MCF 10A (cell line): ENCODE results near the gene ZNF530. TPM values are rescaled to one million over a fixed set of nuclear protein-coding genes. Genes with fewer than 3 reads are reported as not detected.
A peak's percentile ranks its signal among the peaks of the same experiment; 100 is the strongest.

ENCODE experiments used
- BruUV-seq: library from RNA; stranded (reverse); fragments of 400-500 nt; replicated peaks from 2 replicates; lab custom pipeline; 2021; lab: Mats Ljungman, UMichigan
- CTCF ChIA-PET: fragments of 300-600 bp; sonication (Branson Sonifier 250); formaldehyde crosslinking; extraction: SDS; loops from one replicate; lab custom pipeline; 2021; ENCODE audit warnings: antibody characterized with exemption, inconsistent platforms; lab: Yijun Ruan, JAX
- POLR2A ChIA-PET: fragments of 300-600, 350-650 bp; sonication (Branson Sonifier 250); formaldehyde crosslinking; extraction: SDS; loops from one replicate; lab custom pipeline; 2020; ENCODE audit warnings: antibody characterized with exemption, inconsistent platforms; lab: Yijun Ruan, JAX
- DNase-seq: peaks from one replicate; pipeline ENCODE4 v3.0.0-alpha.2; 2018; ENCODE audit not compliant: unreplicated experiment
- H3K27ac Mint-ChIP-seq: one replicate; pipeline ENCODE4 v1.8.0; 2022; ENCODE audit warnings: mild to moderate bottlenecking, low read depth, mixed read lengths; ENCODE audit not compliant: unreplicated experiment
- H3K27me3 Mint-ChIP-seq: one replicate; pipeline ENCODE4 v1.8.0; 2022; ENCODE audit warnings: mixed read lengths; ENCODE audit not compliant: insufficient read depth, unreplicated experiment
- H3K36me3 Mint-ChIP-seq: one replicate; pipeline ENCODE4 v1.8.0; 2022; ENCODE audit warnings: mild to moderate bottlenecking, moderate library complexity, mixed read lengths; ENCODE audit not compliant: insufficient read depth, unreplicated experiment
- H3K4me1 Mint-ChIP-seq: one replicate; pipeline ENCODE4 v1.8.0; 2022; ENCODE audit warnings: mixed read lengths; ENCODE audit not compliant: insufficient read depth, unreplicated experiment
- H3K4me3 Mint-ChIP-seq: one replicate; pipeline ENCODE4 v1.8.0; 2022; ENCODE audit warnings: mild to moderate bottlenecking, moderate library complexity, mixed read lengths; ENCODE audit not compliant: unreplicated experiment
- H3K9me3 Mint-ChIP-seq: one replicate; pipeline ENCODE4 v1.8.0; 2022; ENCODE audit warnings: mixed read lengths; ENCODE audit not compliant: unreplicated experiment
- intact Hi-C: fragments of 100-400 bp; cut with micrococcal nuclease; formaldehyde crosslinking; loops from 2 replicates; pipeline ENCODE4 v1.14.1; 2022
- total RNA-seq: library from RNA; stranded (reverse); gene quantifications from 2 replicates; pipeline ENCODE4 v1.2.3, GENCODE V29; 2022
- TF ChIP-seq, protein P1 (sequence below): fragments of 200-600 bp; IDR thresholded peaks from one replicate; pipeline ENCODE4 v1.8.0; 2022; ENCODE audit warnings: antibody characterized with exemption, mild to moderate bottlenecking; ENCODE audit not compliant: unreplicated experiment

Gene ZNF530
- total RNA-seq, 1 experiment from 2014 or later, result 2.4 TPM

- H3K4me3 Mint-ChIP-seq, result peak overlapping the region; percentile 92
- DNase-seq, result peak; percentile 42
- CTCF ChIA-PET, result interaction anchor here (0.9 kb wide), 1 partner anchor 153 kb away, joined by 5 read pairs; no protein-coding TSS in a partner anchor
- no peaks in the 10 kb centered on the region for H3K27me3 Mint-ChIP-seq
- POLR2A ChIA-PET, result interaction anchor here (0.5 to 1.3 kb wide), 6 partner anchors 19 to 261 kb away, joined by 3 to 4 read pairs (median 3); partner anchors contain the start of gene ZNF134
- intact Hi-C loops, result no loop called here
- peak overlapping the region; percentile 93 for H3K27ac Mint-ChIP-seq
- peaks cover 29% of the 10 kb centered on the region for H3K9me3 Mint-ChIP-seq
- peaks cover 20% of the 10 kb centered on the region for H3K4me1 Mint-ChIP-seq
- H3K36me3 Mint-ChIP-seq, result peaks cover 39% of the 10 kb centered on the region
- no TSS peak for BruUV-seq
- TF ChIP-seq, protein P1, sequence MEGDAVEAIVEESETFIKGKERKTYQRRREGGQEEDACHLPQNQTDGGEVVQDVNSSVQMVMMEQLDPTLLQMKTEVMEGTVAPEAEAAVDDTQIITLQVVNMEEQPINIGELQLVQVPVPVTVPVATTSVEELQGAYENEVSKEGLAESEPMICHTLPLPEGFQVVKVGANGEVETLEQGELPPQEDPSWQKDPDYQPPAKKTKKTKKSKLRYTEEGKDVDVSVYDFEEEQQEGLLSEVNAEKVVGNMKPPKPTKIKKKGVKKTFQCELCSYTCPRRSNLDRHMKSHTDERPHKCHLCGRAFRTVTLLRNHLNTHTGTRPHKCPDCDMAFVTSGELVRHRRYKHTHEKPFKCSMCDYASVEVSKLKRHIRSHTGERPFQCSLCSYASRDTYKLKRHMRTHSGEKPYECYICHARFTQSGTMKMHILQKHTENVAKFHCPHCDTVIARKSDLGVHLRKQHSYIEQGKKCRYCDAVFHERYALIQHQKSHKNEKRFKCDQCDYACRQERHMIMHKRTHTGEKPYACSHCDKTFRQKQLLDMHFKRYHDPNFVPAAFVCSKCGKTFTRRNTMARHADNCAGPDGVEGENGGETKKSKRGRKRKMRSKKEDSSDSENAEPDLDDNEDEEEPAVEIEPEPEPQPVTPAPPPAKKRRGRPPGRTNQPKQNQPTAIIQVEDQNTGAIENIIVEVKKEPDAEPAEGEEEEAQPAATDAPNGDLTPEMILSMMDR, result no peak
Observed at GRCh38 chr19:57559008-57559403, 40.7 kb upstream of the ZNF530 start.

DNA sequence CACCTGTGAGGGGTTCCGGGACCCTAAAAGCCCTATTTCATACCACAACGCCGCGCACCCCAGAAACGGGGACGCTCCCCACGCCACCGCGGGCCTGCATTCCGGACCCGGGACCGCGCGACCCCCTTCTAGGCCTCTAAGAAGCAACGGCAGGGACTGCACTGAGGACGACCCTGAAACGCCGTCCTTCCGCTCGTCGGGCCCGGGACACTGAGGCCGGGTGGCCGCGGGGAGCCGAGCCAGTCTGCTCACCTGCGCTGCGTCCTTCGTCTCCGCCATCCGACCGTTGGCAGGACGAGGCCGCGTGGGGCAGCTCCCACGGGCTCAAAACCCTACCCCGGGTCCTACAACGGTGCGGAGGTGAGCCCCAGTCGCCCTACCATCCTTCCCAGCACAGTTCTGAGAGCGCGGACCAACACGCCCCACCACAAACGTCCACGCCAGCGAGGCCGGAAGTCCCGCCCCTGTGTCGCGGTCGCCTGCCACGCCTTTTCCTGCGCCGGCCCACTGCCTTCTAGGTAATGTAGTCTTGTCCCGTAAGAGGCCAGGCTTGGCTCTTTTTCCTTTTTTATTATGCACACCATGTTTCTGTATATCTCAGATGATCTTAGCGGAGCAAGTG lies 40.2 kb upstream of the ZNF530 start, which contains the start of gene ZNF550:
Gene ZNF550 (minus strand): TSS at position 460 of the 622 bp plus-strand sequence. CDS start 181 bp downstream, at position 279.
- DNase-seq, result peak; percentile 89
- TF ChIP-seq, protein P1, result no peak
- H3K27me3 Mint-ChIP-seq, result no peaks in the 10 kb centered on the region
- TSS peak; percentile 66 for BruUV-seq
- H3K4me3 Mint-ChIP-seq, result peak within 1 kb of the TSS; percentile 92
- H3K36me3 Mint-ChIP-seq, result peaks cover 34% of the 10 kb centered on the region
- peaks cover 29% of the 10 kb centered on the region for H3K9me3 Mint-ChIP-seq
- ChIA-PET CTCF (interaction anchor here (0.9 kb wide), 1 partner anchor 154 kb away, joined by 5 read pairs; no protein-coding TSS in a partner anchor), POLR2A (interaction anchor here (0.5 to 1.3 kb wide), 5 partner anchors 40 to 624 kb away, joined by 3 to 4 read pairs (median 3); partner anchors contain the start of genes ZNF134 and ZNF274)
- H3K27ac Mint-ChIP-seq, result peak within 1 kb of the TSS; percentile 93
- intact Hi-C loops, result no loop called here
- peaks cover 20% of the 10 kb centered on the region for H3K4me1 Mint-ChIP-seq

DNA sequence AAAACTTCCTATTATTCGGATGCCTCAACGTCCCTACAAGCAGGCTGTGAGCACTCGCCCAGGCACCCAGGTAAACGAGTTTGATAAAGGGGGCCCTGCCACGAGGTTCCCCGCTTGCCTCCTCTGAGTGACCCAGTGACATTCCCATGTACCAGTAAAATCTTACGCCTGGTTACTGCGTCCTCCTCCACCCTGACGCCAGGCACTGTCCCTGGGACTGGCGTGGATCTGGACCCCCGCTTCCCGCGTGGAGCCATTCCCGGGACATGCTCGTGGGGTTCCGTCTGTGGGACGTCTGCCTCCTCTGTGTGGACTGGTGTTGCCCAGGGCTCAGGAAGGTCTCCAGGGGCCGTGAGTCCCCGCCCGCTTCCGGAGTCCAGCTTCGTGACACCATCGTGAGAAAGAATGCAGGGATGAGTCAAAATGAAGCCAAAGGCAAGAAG lies 39.6 kb upstream of the ZNF530 start:
- Mint-ChIP-seq H3K4me1 (peaks cover 20% of the 10 kb centered on the region), H3K4me3 (peak overlapping the region; percentile 92), H3K36me3 (peaks cover 28% of the 10 kb centered on the region), H3K27me3 (no peaks in the 10 kb centered on the region), H3K27ac (peak overlapping the region; percentile 93), H3K9me3 (peaks cover 27% of the 10 kb centered on the region)
- TF ChIP-seq, protein P1, result no peak
- ChIA-PET POLR2A (interaction anchor here (1.0 to 1.1 kb wide), 2 partner anchors 124 to 623 kb away, joined by 3 to 4 read pairs; partner anchors contain the start of genes ZNF274 and ZNF749), CTCF (no interaction called here)
- intact Hi-C loops, result no loop called here
- BruUV-seq, result no TSS peak
- peak; percentile 38 for DNase-seq

GRCh38 chr19:57563547-57563946 lies 36.1 kb upstream of the ZNF530 start:
- DNase-seq, result no peak
- peaks cover 11% of the 10 kb centered on the region for H3K4me1 Mint-ChIP-seq
- H3K4me3 Mint-ChIP-seq, result no peak overlapping the region
- no peak overlapping the region for H3K27ac Mint-ChIP-seq
- H3K36me3 Mint-ChIP-seq, result peaks cover 6% of the 10 kb centered on the region
- H3K9me3 Mint-ChIP-seq, result peaks cover 39% of the 10 kb centered on the region
- H3K27me3 Mint-ChIP-seq, result no peaks in the 10 kb centered on the region
- POLR2A ChIA-PET, result no interaction called here
- CTCF ChIA-PET, result no interaction called here
- no TSS peak for BruUV-seq
- intact Hi-C loops, result no loop called here
- TF ChIP-seq, protein P1, result no peak
